Measurements from ENCODE around the gene GBE1. TPM values are rescaled to one million over a fixed set of nuclear protein-coding genes. Genes with fewer than 3 reads are reported as not detected.

Gene GBE1
- 14.2 and 18.6 TPM in 2 replicates for polyA plus RNA-seq (2012; rRNA removed)
- polyA plus RNA-seq (2012; cell fraction: cytosol; rRNA removed) = 21.9 and 22.4 TPM in 2 replicates
- 6.4 and 17.7 TPM in 2 replicates for polyA plus RNA-seq (2012; cell fraction: nucleus; rRNA removed)

- H4K20me1 ChIP-seq (ENCODE audit: insufficient read depth) = no peaks in the 10 kb centered on the region
- H3K9ac ChIP-seq = peak within 1 kb of the TSS; percentile 95
- peak within 1 kb of the TSS; percentile 87 for H3K4me2 ChIP-seq
- peaks cover 0 to 16% of the 10 kb centered on the region in 2 experiments; a peak in 2 of 4 replicates for H3K4me1 ChIP-seq (ENCODE audit: control insufficient read depth in 1 of 2, insufficient read depth in 2 of 2, low read depth in 1 of 2, low read length in 1 of 2)
- peak; percentile 94 for DNase-seq
- H3K27ac ChIP-seq (ENCODE audit: low read depth in 2 of 2, low read length in 1 of 2) = peak within 1 kb of the TSS; percentile 97 to 98
- H3K9me2 ChIP-seq = no peaks in the 10 kb centered on the region
- ChIA-PET POLR2A (interaction anchor here (0.6 kb wide), 1 partner anchor 204 kb away, joined by 3 read pairs; no protein-coding TSS in a partner anchor), CTCF (interaction anchor here (1.1 to 1.3 kb wide), 2 partner anchors 94 to 271 kb away, joined by 3 to 5 read pairs; no protein-coding TSS in a partner anchor)
- H3K9me3 ChIP-seq = no peaks in the 10 kb centered on the region
- peak within 1 kb of the TSS; percentile 92 for H2AFZ ChIP-seq (ENCODE audit: low read depth)
- H3K36me3 ChIP-seq (replicated peaks in 1 of 2; ENCODE audit: control insufficient read depth in 1 of 2, insufficient read depth in 2 of 2, low read length in 1 of 2) = peaks cover 0 to 8% of the 10 kb centered on the region in 2 experiments
- H3K79me2 ChIP-seq (ENCODE audit: insufficient read depth) = peaks cover 43% of the 10 kb centered on the region
- H3K4me3 ChIP-seq (ENCODE audit: low read depth in 2 of 2, low read length in 1 of 2) = peak within 1 kb of the TSS; percentile 73 to 77
- H3K27me3 ChIP-seq (ENCODE audit: insufficient read depth) = no peaks in the 10 kb centered on the region
- peaks cover 5% of the 10 kb centered on the region for H3F3A ChIP-seq (replicated peaks; ENCODE audit: insufficient read depth)
- 1% methylated on average over 8 of the region's 88 CpGs for WGBS (ENCODE audit: low lambda C conversion rate)
- TF ChIP-seq, protein P1, sequence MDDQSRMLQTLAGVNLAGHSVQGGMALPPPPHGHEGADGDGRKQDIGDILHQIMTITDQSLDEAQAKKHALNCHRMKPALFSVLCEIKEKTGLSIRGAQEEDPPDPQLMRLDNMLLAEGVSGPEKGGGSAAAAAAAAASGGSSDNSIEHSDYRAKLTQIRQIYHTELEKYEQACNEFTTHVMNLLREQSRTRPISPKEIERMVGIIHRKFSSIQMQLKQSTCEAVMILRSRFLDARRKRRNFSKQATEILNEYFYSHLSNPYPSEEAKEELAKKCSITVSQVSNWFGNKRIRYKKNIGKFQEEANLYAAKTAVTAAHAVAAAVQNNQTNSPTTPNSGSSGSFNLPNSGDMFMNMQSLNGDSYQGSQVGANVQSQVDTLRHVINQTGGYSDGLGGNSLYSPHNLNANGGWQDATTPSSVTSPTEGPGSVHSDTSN (IDR thresholded peaks at IDR 0.05) = no peak; the same call in 1 of the 2 replicates
- TF ChIP-seq YY1 (IDR thresholded peaks at IDR 0.05; ENCODE audit: low read depth) (peak; percentile 92), SIN3A (IDR thresholded peaks at IDR 0.05; ENCODE audit: borderline replicate concordance, low read depth, low read length) (peak; percentile 13; the same call in 1 of the 2 replicates), FOSL2 (IDR thresholded peaks at IDR 0.05; ENCODE audit: borderline replicate concordance, low read depth) (peak; percentile 77; the same call in 1 of the 2 replicates), MEF2A (IDR thresholded peaks at IDR 0.05; ENCODE audit: borderline replicate concordance, low read depth) (no peak), FOXJ3 (CRISPR knock-in tag; IDR thresholded peaks at IDR 0.05) (no peak), ZBTB33 (IDR thresholded peaks at IDR 0.05; ENCODE audit: borderline replicate concordance, low read depth) (no peak), REST (IDR thresholded peaks at IDR 0.05; ENCODE audit: low read depth, low read length) (0 out of 2 replicates have a peak, but pooled peaks have one; percentile 13), RFX5 (IDR thresholded peaks at IDR 0.05; ENCODE audit: low read length) (no peak), GABPA (IDR thresholded peaks at IDR 0.05; ENCODE audit: low read depth) (peak; percentile 48; the same call in 1 of the 2 replicates), NRF1 (IDR thresholded peaks at IDR 0.05; ENCODE audit: low read depth, low read length) (0 out of 2 replicates have a peak, but pooled peaks have one; percentile 13), EZH2phosphoT487 (IDR thresholded peaks at IDR 0.05; ENCODE audit: borderline replicate concordance, low read depth) (no peak), USF1 (IDR thresholded peaks at IDR 0.05; ENCODE audit: borderline replicate concordance, low read depth) (0 out of 2 replicates have a peak, but pooled peaks have one; percentile 10), SMC3 (IDR thresholded peaks at IDR 0.05; ENCODE audit: low read depth, low read length) (0 out of 2 replicates have a peak, but pooled peaks have one; percentile 26), ELF1 (IDR thresholded peaks at IDR 0.05) (no peak; the same call in 1 of the 2 replicates), JUND (IDR thresholded peaks at IDR 0.05) (peak; percentile 73), RCOR1 (IDR thresholded peaks at IDR 0.05; ENCODE audit: low read length) (no peak), FOXM1 (IDR thresholded peaks at IDR 0.05; ENCODE audit: low read depth) (0 out of 2 replicates have a peak, but pooled peaks have one; percentile 17), GATA2 (CRISPR knock-in tag; IDR thresholded peaks at IDR 0.05) (no peak), RXRA (IDR thresholded peaks at IDR 0.05; ENCODE audit: borderline replicate concordance, low read depth) (peak; percentile 61; the same call in 1 of the 2 replicates), CHD2 (IDR thresholded peaks at IDR 0.05; ENCODE audit: low read length, partially characterized antibody) (peak; percentile 32), RAD21 (IDR thresholded peaks at IDR 0.05; ENCODE audit: low read length) (peak; percentile 30; the same call in 1 of the 2 replicates), MXI1 (IDR thresholded peaks at IDR 0.05; ENCODE audit: low read depth, low read length) (peak; percentile 92), POLR2AphosphoS5 (IDR thresholded peaks at IDR 0.05; ENCODE audit: low read depth, low read length) (peak; percentile 84)
Observed at GRCh38 chr3:81760924-81761903, at the start of gene GBE1. Gene GBE1, minus strand, starts transcription at chr3:81761645. Its CDS starts 128 bp downstream, at chr3:81761517.
